SW 1271 (cell line): ENCODE measurements around the gene EPHA1.
A peak's percentile ranks its signal among the peaks of the same experiment; 100 is the strongest.
"Not testable (repeated sequence)": the region's sequence is repeated elsewhere in the genome, so short reads cannot be mapped to it uniquely, and the experiment has no call there.

Experiments
- DNase-seq, 2 experiments: peaks; one replicate each; lab custom pipeline; 2025; lab: John Stamatoyannopoulos, UW

EPHA1 gene

DNA sequence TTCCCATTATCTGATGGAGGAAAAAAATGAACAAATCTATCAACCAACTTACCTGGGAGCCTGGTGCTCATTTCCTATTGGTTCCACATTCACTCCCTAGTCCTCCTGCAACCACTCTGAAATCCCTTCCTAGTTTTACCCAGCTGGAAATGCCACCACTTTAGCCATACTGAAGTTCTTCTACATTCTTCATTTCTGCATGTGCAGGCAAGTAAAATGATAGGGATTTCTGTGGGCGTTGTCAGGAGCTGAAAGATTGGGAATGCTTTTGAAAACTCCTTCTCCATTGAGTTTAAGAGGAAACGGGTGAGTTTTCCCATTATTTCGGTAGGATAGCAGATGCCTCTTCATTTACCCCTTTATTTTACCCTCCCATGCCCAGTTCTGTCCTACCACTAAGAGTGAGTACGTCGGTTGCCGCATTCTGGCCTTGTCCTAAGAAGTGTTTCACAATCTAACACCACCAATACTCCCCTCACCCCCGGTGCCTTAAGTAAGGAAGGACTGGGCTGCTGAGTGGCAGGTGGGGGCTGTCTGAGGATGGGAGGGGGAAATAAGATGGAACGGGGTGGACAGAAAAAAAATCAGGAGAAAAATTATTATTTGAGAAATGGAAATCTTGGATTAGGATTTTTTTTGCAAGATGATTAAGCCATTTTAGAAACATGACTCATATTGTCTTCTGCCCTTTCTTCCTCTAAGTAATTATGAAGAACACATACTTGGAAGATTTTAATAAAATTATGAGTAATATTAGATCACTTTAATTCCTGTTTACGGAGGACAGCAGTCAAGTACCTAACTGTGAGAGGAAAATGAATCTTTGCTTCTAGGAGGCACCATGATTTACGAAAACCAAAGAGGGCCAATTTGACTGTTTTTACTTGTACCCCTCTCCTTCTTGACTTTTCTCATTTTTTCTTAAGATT is 21.4 kb upstream of the EPHA1 start:
- DNase-seq = no peak

DNA sequence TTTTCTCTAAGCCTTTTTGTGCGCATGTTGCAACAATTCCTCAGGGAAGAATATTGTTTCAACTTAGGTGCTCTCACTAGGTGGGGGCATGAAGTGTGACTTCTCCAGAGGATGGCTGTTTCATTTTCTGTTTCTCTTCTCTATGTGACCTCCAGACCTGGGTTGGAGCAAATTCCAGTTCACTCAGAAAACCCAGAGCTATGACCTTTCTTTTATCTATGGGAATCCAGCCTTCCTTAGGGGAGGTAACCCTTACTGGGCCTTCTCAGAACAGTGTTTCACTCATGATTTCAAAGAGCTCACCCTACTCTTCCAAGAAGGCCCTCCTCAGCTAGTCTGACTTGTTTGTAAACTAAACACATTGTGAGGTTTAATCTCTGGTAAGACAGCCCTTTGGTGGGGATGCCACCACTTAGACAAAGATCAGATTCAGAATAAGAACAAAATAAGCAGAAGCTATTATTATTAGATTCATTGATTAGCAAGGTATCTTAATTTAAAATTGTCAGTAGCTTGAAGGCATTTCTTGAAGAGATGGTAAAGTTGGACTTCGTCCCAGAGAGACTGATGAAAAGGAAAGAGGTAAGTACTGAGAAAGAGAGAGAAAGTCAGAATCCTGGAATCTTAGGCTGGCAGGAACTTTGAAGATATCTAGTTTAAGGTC is 18.0 kb upstream of the EPHA1 start:
- no peak for DNase-seq

DNA sequence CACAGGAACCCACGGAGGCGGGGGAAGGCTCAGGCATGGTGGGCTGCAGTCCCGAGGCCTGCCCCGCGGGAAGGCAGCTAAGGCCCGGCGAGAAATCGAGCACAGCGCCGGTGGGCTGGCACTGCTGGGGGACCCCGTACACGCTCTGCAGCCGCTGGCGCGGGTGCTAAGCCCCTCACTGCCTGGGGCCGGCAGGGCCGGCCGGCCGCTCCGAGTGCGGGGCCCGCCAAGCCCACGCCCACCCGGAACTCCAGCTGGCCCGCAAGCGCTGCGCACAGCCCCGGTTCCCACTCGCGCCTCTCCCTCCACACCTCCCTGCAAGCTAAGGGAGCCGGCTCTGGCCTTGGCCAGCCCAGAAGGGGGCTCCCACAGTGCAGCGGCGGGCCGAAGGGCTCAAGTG is 15.8 kb upstream of the EPHA1 start:
- DNase-seq = not testable (repeated sequence)

DNA sequence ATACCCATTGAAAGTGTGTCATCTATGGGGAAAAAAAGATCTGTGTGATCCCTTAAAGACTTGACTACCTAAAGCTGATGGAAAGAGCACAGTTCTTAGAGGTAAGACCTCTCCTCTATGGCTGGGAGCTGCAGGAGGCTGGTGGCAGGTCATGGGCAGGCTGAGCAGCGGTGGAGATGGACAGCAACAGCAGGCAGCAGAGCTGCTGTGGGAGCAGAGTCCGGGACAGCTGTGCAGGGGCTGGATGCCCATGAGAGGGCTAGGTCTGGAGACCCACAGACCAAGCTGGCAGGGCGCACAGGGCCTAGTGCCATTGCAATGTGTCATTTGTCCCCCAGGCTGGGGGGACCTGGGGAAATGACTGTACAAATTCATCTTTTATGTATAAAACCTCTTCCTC is 13.4 kb upstream of the EPHA1 start:
- DNase-seq = no peak

DNA sequence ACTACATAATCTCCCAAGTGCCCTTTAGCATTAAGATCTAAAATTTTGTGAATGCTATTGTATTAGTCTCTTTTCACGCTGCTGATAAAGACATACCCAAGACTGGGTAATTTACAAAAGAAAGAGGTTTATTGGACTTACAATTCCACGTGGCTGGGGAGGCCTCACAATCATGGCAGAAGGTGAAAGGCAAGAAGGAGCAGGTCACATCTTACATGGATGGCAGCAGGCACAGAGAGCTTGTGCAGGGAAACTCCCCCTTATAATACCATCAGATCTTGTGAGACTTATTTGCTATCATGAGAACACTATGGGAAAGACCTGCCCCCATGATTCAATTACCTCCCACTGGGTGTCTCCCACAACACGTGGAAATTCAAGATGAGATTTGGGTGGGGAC is 12.0 kb upstream of the EPHA1 start:
- not testable (repeated sequence) for DNase-seq

DNA sequence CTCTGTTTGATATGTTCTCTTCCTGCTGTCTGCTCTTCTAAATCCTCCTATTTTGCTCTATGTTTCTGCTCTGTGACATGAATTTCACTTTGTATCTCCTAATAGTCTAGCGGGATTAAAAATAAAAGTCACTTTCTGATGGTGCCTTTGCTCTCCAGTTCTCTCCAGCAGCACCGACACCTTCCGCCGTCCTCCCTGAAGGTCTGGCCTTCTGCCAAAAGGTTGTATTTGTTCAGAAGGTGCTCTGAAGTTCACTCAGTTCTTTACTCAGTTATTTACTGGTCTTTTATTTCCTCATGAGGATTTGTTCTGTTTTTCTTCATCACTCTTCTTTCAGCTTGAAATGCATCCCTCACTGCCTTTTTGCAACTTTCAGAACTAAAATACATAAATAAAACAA is 11.2 kb upstream of the EPHA1 start:
- no peak for DNase-seq

DNA sequence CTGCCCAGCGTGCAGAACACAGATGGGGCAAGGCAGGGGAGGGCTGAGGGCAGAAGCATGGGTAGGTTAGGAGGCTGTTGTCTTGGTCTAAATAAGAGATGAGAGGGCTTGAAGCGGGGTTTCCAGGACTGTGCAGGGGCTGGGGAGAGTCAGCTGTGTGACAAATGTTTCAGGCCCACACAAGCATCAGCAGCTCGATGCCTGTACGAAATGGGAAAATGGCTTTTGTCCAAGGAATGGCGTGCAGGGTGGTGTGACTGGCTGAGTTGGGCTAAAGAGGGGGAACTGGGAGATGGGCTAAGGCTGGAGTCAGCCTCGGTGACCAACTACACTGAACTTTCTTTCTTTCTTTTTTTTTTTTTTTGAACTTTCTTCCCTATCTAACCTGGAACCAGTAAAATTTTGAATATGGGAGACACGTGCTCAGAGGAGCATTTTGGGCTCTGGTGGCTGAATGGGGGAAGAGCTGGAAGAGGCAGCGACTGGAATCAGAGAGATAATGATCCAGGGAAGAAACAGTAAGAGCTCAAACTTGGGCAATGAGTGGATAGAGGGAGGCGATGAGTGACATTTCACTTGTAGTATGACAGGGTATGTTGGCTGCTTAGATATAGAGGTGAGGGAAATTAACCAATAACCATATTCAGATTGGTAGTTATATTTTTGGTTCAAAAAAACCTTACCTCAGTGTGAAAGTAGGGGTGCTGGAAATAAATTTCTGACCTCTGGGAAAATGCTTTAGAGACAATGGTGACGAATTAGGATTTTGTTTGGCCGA is 10.2 kb upstream of the EPHA1 start:
- DNase-seq = no peak

DNA sequence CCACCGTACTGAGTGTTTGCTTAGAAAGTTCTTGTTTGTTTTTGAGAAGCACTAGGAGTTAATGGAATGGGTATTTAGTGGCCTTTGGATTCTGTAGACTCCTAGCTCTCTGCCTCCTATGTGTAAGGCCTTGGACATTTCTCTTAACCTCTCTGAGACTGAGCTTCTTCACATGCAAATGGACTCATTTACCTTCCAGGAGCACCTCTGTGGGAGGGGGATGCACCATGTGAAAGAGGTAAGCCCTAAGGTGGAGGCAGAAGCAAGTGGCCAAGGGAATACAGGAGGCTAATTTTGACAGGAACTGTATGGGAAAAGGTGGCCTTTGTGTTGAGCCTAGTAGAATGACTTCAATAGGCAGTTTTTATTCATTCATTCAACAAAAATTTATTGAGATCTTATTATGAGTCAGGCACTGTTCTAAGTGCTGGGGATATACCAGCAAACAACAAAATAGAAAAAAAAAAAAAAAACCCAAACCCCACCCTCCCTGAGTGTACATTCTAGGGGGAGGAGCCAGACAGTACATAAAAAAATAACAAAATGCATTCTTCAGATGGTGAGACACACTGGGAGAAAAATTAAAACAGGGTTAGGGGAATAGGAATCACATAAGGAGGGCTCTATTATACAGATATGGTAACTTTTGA is 9.2 kb upstream of the EPHA1 start:
- no peak for DNase-seq

DNA sequence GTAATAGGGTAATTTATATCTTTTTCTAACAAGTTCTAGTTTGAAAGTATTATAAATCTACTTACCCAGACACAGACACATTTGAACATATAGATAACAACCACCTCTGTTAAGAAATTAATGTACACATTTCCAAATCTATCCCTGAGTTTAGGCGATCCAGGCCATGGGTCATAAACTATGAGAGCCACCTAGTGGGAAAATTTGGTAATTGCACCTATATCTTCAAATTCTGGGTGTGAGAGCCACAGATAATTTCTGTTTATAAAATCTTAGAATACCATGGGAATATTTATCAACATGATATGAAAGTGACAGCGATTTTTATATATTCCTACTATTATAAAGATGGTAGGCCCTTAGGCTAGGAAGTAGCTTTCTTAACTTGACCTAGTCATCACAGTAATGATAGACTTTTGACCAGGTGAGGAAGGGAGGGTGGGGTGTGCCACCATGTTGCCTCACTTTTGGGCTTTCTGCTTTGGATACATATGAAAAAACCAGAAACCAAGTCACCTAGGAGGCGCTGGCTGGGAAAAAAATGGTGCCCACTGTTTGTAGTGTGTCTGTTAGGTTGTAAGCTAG is 8.0 kb upstream of the EPHA1 start:
- peak in 1 of 2 experiments; percentile 66 for DNase-seq

DNA sequence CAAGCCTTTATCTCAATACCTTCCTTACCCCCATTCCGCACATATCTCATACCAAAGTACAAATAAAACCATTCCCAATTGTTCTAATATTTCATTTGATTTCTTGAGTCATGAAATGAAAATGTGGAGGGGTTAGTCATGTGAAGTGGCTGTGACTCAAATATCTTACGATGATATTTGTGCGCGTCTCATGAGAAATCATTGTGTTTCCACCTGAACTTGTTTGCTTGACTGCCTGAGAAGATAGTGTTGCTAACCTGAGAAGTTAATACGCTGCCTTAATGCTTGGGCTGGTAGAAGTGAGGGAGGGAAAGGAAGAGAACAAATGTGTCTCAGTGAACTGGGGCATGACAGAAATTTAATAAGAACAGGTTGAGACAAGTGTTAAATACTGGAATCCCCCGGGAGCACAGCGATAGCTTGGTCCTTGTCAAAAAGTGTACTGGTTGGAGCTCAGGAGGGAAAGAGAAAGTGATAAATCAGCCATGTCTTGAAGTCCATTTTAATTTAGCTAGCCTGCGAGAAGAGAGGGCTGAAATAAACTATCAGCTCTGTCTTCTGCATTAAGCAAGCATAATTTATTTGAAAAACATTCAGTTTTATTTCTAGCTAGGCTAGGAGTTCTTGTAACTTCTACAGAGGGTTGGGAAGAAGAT is 7.2 kb upstream of the EPHA1 start:
- no peak for DNase-seq

DNA sequence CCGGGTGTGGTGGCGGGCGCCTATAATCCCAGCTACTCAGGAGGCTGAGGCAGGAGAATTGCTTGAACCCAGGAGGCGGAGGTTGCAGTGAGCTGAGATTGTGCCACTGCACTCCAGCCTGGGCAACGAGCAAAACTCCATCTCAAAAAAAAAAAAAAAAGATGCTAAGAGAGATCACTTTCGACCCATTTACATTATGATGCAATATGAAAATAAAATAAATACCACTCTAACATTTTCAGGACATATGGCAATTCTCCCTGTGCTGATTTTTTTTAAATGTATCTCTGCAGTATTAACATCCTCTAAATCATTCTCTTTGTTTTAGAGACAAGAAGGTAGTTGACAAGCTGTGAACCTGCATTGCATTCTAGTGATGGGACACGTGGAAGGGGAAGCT is 6.6 kb upstream of the EPHA1 start:
- DNase-seq = not testable (repeated sequence)

DNA sequence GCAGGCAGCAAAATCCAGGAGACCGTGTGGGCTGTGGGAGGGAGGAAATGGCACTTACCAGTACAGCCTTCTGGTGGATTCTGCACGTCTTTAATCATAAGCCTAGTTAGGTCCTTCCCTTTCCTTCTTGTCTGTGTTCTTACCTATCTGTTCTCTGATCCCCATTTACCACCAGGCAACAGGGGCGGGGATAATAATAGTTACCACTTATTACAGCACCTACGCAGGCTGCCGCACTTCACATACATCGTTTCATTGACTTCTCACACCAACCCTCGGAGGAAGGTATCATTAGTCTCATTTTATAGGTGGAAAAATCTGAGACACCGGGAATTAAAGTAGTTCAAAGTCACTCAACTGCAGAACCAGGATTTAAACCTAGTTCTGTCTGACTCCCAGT is 4.5 kb upstream of the EPHA1 start:
- no peak for DNase-seq

DNA sequence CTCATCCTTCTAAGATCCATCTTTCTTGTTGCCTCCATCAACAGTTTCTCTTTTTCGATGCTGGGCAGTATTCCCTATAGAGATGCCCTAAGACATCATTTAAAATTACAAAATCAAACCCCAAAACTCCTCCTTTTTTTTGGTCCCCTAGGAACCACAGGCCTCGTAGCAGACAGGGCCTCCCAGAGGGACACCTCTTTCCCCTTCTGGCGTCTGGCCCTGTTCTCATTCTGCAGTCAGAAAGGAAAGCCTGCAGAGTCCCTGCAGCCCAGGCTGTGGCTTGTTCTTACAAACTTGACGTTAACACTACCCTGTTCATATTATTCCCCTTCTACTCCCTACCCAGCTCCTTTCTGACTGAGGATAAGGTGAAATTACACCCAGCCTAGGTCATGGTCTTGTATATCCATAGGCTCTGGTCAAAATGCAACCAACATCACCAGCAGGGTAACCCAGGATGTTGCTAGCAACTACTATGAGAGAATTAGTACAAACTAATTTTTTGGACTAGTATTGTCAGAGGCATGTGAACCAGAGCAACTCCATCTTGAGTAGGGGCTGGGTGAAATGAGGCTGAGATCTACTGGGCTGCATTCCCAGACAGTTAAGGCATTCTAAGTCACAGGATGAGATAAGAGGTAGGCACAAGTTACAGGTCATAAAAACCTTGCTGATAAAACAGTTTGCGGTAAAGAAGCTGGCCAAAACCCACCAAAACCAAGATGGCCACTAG is 3.5 kb upstream of the EPHA1 start:
- no peak for DNase-seq

DNA sequence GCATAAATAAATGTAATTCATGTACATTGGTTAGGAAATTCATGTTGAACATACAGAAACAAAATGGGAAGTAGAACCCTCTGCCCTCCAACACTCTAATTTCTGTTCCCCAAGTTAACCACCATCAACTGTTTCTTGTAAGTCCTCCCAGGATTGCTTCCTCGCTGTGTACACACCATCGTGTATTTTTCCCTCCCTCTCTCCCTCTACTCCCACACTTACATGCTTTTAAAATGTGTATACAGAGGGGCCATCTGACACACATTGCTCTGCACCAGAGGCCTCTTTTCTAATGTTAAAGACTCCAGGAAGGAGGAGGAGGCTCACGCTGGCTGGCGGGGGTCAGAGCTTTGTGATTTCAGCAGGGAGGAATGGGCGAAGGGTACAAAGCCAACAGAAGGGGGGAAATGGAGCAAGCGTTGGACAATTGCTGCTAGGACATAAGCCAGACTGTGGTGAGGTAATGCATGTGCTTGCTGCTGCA is 1.9 kb upstream of the EPHA1 start:
- no peak for DNase-seq

DNA sequence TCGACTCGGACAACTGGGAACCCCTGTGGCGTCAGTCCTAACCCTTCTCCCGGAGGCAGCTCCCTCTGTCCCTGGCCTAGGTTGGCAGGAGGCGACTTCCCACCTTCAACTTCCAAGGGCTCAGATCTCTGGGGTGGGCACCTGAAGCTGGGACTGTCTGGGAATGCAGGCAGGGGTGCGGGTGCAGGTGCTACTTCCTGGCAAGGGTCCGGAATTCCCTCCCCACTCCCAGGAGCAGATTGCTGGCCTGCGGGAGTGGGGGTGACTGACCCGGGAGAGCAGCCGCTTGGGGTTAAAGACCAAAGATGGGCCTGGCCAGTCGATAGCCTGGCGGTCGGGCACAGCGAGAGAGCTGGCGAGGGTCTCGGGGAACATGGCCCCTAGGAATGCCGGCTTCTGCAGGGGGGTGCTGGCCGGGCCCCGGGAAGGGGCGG is 387 bp downstream of the EPHA1 start:
- DNase-seq = no peak

DNA sequence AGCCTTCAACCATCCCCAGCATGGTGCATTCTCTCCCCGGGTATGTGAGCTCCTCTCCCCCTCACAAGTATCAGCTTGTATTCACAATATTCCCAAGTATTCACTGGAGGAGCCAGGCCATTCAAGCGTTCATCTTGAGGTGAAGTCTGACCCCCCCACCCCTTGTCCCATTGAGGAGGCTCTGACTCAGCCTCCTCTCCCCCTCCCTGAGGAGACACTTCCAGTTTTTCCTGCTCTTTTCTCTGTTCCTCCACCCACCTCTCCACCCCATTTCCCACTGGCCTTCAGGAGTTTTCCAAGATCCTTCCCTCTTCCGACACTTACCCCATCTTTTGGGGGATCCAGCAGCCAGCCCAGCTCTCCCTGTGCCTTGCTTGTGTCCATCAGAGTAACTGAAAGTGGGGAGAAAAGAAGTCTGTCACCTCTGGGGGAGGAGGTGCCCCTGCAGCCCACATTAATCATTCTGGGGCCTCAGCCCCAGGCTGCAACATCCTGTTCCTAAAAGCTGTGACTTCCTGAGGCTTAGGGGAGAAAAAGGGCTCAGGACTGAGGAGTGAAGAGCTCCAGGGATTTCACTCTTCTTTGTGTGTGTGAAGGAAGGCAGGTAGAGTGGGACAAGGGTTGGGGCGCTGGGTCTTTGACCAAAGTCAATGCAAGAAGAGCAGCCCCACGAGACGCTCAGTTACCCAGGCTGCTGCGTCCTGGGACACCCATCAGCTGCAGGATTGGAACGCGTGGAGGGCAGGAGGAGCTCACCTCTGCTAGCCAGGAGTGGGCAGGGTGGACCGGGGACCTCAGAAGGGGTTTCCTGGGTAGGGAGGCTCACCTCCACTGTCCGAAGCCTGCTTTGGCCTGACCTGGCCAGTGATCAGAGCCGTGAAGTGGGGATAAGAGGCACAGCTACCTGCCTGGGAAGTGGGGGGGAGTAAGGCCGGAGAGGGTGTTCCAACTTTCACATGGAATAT is 1.1 kb downstream of the EPHA1 start:
- no peak for DNase-seq

DNA sequence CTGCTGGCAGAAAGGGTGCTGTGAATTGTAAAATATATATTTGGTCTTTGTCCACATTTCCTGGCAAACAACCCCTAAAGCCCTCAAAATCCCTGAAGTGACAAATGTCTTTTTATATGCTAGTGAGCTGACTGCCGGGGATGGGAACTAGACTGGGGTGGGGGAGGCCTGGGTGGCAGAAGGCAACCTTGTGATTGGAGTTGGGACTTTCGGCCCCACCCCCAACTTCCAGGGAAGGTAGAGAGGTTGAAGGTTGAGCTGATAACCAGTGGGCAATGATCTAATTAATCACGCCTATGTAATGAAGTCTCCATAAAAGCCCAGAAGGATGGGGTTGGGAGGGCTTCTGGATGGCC is 2.7 kb downstream of the EPHA1 start:
- no peak for DNase-seq

DNA sequence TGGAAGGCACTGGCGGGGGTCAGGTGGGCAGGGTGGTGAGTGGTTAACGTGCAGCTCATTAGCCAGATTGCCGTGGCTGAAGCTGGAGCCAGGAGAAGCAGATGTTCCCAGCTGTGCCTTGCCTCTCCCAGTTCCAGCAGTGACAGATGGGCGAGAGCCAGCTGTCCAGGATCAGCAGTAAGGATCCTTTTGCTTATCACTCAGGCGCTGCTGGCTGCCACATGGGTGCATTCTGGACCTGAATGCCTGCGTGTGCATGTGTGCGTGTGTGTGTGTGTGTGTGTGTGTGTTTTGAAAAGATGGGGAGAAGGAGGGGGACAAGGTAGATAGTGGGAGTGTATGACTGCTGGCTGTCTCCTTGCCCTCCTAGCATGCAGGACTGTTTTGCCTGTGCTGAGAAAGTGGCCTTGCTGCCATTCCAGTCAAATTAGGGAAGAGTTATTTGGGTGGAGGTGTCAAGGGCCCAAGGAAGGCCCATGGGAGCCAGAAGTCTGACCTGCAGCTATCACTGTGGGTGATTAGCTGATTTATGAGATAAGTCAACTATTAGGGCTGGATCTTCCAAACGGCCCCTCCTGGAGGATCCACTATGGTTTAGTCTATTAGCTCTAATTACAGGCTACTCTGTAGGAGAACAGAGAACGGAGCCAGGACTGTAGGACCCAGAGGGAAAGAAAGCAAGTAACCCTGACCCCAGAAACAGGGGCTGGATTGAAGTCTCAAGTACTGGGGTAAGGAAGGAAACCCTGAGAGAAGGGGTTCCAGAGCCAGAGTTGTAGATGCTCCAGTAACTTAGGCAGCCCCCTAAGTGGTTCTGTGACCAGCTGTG is 3.3 kb downstream of the EPHA1 start:
- DNase-seq = no peak
